Adrenal gland (tissue), 5 donors: ENCODE results near the gene PLA2G12A.

Source experiments
- POLR2A ChIP-seq, 2 donors: fragments of 450-650 bp; IDR thresholded peaks; one replicate each; pipeline ENCODE4 v1.6.1; 2017; ENCODE audit warnings: antibody characterized with exemption in 2 of 2, mild to moderate bottlenecking in 2 of 2, moderate library complexity in 1 of 2
- TF ChIP-seq, protein P1 (sequence below), 6 experiments: fragments of 450-650 bp in 4 of 6; fragments of 200-600 bp in 2 of 6; sonication (generic) in 1 of 6; IDR thresholded peaks; 1 replicate in 5 of 6; 2 replicates in 1 of 6; pipeline versions ENCODE4 v1.5.1 to v1.8.0; 2016 to 2021; ENCODE audit warnings: antibody characterized with exemption in 6 of 6, mild to moderate bottlenecking in 2 of 6, moderate library complexity in 1 of 6
- donor health status: DM: no; HTN: no; CAD: no.

- TF ChIP-seq, protein P1, sequence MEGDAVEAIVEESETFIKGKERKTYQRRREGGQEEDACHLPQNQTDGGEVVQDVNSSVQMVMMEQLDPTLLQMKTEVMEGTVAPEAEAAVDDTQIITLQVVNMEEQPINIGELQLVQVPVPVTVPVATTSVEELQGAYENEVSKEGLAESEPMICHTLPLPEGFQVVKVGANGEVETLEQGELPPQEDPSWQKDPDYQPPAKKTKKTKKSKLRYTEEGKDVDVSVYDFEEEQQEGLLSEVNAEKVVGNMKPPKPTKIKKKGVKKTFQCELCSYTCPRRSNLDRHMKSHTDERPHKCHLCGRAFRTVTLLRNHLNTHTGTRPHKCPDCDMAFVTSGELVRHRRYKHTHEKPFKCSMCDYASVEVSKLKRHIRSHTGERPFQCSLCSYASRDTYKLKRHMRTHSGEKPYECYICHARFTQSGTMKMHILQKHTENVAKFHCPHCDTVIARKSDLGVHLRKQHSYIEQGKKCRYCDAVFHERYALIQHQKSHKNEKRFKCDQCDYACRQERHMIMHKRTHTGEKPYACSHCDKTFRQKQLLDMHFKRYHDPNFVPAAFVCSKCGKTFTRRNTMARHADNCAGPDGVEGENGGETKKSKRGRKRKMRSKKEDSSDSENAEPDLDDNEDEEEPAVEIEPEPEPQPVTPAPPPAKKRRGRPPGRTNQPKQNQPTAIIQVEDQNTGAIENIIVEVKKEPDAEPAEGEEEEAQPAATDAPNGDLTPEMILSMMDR (IDR thresholded peaks at IDR 0.05) = no peak
- no peak for TF ChIP-seq POLR2A (IDR thresholded peaks at IDR 0.05)
Measured at GRCh38 chr4:109665783-109666485, 63.9 kb downstream of the PLA2G12A start.
